HUDEP-2 (cell line): ENCODE data around the gene ADGRD1.
A peak's percentile ranks its signal among the peaks of the same experiment; 100 is the strongest.

Experiments used
- DNase-seq, 76 experiments: peaks; one replicate each; lab custom pipeline; 2025; ENCODE audit not compliant: unreplicated experiment in 76 of 76; lab: John Stamatoyannopoulos, UW

ADGRD1 gene

DNA sequence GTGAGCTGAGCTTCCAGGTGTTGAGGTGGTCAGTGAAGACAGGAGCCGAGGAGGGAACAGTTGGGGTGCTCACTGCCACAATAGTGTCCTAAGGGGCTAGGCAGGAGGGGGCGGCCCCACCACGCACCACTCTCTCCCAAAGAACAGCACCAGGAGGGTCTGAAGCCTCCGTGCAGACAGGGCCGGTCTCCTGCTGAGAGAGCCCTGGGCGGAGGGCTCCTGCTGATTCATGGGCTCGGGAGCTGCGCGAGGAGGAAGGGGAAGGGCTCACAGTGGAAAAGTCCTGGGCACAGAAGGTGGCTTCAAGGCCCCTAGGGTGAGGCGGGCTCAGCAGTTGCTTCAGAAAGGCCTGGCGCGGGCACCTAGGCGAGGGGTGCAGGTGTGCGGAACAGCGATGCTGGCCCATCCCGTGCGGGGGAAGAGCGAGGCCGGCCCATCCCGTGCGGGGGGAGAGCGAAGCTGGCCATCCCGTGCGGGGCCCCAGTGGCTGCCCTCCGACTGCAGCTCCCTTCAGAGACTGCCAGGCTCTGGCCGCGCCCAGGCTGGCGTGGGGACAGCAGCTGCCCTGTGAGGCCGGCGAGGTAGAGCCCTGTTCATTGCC, 176.7 kb downstream of the ADGRD1 start:
- no peak for DNase-seq

- no peak for DNase-seq
Measured at GRCh38 chr12:131131077-131131807, 177.5 kb downstream of the ADGRD1 start.

- no peak for DNase-seq
Measured at GRCh38 chr12:131131808-131132117, 178.1 kb downstream of the ADGRD1 start.

DNA sequence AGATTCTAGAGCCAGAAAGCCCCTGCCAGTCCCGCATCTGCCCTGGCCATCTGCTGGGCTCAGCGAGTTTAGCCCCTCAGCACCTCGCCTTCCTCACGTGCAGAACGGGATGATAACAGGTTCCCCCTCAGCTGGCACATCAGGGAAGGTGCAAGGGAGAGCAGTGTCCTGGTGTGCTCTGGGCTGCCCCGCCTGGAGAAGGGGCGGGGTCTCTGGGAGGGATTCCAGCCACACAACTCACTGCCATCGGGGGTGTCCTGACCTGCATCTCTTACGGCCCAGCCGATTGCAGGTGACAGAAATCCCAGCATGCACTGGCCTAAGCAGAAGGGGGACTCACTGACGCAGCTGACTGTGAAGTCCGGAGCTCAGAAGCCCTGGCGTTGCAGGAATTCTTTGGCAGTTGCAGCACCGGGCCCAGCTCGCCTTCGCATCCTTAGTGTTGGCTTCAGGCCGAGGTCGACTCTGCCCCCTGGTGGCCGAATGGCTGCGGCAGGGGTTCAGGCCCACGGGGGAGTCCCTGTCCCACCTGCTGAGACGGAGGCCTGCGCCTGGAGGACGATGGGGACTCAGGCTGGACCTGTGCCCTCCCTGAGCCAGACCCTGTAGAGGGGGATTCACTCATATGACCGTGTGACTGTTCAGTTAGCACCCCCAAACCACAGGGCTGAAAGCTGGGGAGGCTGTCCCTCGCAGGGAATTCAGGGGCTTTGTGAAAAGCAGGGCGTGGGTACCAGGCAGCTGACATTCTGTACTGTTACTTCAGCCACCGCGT, 178.6 kb downstream of the ADGRD1 start:
- DNase-seq = peak in 41 of 76 experiments; percentile 2 to 60 (median 24)

DNA sequence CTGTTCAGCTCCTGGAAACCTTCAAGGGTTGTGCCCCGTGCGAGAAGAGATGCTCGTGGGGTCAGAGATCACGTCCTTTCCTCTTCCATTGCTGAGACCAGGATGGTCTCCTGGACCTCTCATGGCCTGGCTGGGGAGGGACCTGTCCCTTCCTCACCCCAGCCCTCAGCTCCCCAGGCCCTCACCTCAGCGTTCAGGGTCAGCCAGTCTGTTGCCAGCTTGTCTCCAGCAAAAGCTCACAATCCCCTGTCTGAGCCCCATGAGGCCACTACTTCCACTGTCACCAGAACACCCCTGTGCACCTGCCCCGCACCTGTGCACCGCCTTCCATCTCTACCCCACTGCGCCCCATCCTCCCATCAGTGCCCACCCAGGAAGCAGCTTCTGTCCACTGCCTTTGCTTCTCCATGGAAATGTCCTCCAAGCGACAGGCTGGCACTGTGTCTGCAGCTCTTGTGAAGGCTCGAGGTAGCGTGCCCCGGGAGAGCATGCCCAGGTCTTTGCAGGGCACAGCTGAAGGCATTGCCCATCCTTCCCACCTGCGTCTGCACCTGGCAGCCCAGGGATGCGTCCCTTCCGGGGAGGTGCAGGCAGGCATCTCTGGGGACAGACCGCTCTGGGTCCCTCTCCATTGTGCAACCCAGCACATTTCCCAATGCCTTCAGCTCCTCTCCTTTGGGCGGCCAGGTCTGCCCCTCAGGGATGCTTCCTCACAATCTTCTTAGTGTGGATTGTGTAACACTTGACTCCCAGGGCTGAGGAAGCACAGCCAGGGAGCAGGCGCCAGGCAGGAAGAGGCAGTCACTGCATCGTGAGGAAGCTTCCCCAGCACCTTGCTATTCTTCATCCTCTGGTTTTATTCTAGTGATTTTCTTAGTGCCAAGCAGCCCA, 179.6 kb downstream of the ADGRD1 start:
- DNase-seq = no peak

DNA sequence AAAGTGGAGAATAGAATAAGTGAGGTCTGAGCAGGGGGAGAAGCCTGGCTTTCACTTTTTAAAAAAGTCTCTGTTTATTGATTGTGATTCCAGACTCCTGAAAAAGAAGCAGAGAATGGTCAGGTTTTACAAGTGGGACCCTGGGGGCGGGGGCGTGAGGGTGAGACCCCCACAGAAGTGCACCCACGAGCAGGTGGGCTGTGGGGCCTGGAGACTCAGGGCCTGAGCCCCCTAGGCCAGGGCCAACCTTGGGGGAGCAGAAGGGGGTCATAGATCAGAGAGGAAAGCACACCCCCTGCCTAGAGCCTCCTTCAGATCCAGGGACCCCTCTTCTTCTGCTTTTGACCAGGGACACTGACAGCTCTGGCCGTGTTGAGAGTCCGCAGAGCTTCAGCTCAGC, 180.3 kb downstream of the ADGRD1 start:
- DNase-seq = no peak

DNA sequence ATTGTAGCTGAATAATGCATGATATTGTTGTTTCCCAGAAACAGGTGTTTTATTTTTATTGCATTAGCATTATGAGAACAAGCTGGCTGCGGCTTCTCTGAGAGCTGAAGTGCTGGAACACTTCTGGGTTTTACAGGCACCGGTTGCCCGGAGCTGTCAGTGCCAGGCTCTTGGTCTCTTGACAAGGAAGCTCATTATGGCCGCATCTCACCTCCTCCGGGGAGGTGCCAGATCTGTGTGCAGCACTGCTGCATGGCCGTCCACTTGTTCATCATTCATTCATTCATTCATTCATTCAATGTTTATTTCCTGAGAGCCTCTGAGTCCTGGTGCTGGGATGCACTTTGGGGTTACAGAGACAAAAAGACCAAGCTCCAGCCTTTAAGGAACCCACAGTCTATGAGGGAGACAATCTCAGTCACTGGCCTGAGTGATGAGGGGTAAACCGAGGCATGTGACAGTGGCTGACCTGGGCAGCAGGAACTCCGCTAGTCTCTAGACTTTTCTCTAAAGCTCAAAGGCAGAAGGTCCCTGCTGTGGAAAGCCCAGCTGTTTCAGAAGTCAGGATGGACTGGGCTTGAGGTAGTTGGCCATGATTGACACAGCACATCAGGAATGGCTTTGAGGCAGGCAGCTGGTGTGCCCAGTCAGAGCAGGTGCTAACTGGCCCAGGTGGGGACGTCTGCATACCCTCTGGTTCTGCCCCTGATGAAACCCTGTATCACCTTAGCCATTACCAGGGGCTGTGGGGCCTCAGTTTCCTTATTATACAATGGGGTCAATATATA, 181.0 kb downstream of the ADGRD1 start:
- DNase-seq = no peak

DNA sequence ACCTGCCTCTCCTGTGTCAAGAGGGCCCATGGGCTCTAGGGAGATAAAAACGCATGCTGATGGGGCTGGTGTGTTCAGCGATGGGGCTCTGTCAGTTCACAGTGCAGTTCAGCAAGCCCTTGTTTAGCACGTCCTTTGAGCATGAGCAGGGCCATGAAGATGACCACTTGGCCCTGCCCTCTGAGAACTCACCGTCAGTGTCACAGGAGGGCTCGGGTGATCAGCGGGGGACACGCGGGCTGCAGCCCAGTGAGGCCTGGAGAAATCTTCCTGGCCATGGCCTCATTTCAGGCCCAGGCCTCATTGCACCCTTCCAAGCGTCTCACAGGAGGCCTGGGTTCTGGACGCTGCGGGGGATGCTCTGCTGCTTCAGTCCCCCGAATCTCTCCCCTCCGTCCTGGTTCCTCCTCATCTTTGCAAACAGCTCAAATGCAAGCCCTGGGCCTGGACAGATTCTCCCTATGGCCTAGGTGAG, 181.6 kb downstream of the ADGRD1 start:
- DNase-seq = no peak

- no peak for DNase-seq
Measured at GRCh38 chr12:131135786-131136538, 182.3 kb downstream of the ADGRD1 start.

- no peak for DNase-seq
Measured at GRCh38 chr12:131136539-131136872, 182.8 kb downstream of the ADGRD1 start.

- DNase-seq = no peak
Measured at GRCh38 chr12:131137009-131137835, 183.5 kb downstream of the ADGRD1 start.

DNA sequence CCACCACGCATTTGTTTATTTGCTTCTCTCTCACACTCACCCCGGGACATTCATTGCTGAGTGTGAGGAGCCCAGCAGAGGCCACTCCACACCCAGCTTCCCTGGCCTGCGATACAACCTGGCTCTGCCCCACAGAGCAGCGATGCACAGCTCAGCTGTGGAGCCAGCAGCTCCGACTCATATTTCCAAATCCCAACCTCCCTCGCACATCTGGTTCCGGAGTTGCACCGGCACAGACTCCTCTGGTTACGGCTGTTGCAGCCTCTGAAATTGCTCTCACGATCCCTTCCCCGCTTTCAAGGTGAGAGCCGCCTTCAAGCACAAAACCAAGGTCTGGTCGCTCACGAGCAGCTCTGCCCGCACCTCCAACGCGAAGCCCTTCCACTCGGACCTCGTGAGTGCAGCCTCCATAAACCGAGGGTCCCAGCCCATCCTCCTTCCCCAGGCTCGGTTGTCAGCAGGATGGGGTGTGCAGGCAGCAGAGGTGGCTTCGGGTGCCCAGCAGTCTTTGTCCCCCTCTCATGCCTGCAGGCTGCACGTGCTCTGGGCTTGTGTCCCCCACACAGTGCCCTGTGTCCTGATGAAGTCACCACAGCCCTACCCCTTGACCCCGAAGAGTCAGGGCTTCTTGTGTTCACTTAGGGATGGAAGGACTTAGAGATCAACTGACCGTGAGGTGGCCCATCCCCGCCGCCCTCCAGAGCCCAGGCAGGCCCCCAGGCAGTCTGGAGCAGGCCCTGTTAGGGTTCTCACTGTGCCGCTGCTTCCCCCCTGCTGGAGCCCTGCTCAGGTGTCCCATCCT, 184.3 kb downstream of the ADGRD1 start:
- DNase-seq = no peak

GRCh38 chr12:131138638-131139362, 185.1 kb downstream of the ADGRD1 start:
- no peak for DNase-seq

DNA sequence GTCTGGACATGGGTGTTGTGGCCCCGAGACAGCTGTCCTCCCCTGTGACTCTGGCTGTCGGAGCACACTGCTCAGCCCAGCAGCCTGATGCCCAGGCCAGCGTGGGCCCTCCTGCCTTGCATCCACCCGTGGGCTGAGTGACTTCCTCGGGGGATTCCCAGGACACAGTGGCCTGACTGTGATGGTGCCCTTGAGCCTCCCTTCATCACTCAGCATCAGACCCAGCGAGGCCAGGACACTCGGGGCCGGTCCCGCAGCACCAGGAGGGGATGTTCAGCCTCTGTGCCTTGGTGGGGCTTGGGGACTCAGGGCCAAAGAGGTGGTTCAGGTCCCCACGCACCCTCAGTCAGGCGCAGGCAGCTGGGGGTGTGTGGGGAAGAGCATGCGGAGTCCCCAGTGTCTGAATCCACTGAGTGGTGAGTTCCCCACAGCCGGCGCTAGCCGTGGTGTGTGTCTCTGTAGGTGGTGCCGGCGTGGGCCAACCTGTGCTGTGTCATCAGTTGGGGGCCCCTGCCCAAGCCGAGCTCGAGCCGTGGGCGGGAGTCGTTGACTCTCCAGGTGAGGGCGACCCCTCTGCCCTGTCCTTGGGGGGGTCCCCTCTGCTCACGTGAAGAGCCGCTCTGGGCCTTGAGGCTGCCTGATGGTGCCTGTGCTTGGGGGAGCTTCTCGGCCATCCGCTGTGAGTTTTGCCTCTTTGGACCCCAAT, 185.8 kb downstream of the ADGRD1 start:
- no peak for DNase-seq

GRCh38 chr12:131140069-131140435, 186.3 kb downstream of the ADGRD1 start:
- no peak for DNase-seq

- no peak for DNase-seq
Measured at GRCh38 chr12:131140697-131141096, 187.0 kb downstream of the ADGRD1 start.

GRCh38 chr12:131141514-131141913, 187.8 kb downstream of the ADGRD1 start:
- DNase-seq = no peak
